Right lobe of liver (tissue), 6 donors: ENCODE results near the gene NUDT12. TPM values are rescaled to one million over a fixed set of nuclear protein-coding genes. Genes with fewer than 3 reads are reported as not detected.

Experiments used
- ATAC-seq, 4 donors: fragments of 200-7000 bp; cut with Tn5 transposase; one replicate each; pipeline ENCODE4 v1.9.1; 2020; ENCODE audit warnings: mild to moderate bottlenecking in 4 of 4, moderate library complexity in 4 of 4
- DNase-seq, 3 donors: peaks; one replicate each; pipeline ENCODE4 v3.0.0-alpha.2; 2020
- H3K27ac ChIP-seq, 3 donors: fragments of 200-600 bp; one replicate each; pipeline ENCODE4 v1.8.0; 2022
- H3K27me3 ChIP-seq, 2 donors: fragments of 200-600 bp; one replicate each; pipeline ENCODE4 v1.8.0; 2022
- H3K36me3 ChIP-seq, 4 donors: fragments of 200-600 bp; sonication (generic) in 1 of 4; one replicate each; pipeline versions ENCODE4 v1.5.1 to v1.8.0; 2017 to 2022; ENCODE audit warnings: control low read depth in 1 of 4
- H3K4me1 ChIP-seq, 4 donors: fragments of 200-600 bp; sonication (generic) in 1 of 4; one replicate each; pipeline versions ENCODE4 v1.5.1 to v1.8.0; 2017 to 2022; ENCODE audit warnings: control low read depth in 1 of 4
- H3K4me3 ChIP-seq, 3 donors: fragments of 200-600 bp; one replicate each; pipeline ENCODE4 v1.8.0; 2022
- H3K9me3 ChIP-seq, 4 donors: fragments of 200-600 bp; sonication (generic) in 1 of 4; one replicate each; pipeline versions ENCODE4 v1.5.1 to v1.8.0; 2017 to 2022; ENCODE audit warnings: control low read depth in 1 of 4
- CTCF ChIP-seq, 4 donors: fragments of 200-600 bp in 3 of 4; fragments of 450-650 bp in 1 of 4; IDR thresholded peaks; one replicate each; pipeline versions ENCODE4 v1.5.1 to v1.8.0; 2016 to 2022; ENCODE audit warnings: antibody characterized with exemption in 4 of 4, mild to moderate bottlenecking in 2 of 4
- POLR2A ChIP-seq: fragments of 450-650 bp; IDR thresholded peaks from one replicate; pipeline ENCODE4 v1.6.1; 2017; ENCODE audit warnings: antibody characterized with exemption, mild to moderate bottlenecking
- WGBS: methylation state at CpG from one replicate; pipeline ENCODE4 v1.1.6; 2018; ENCODE audit warnings: low coverage, low lambda C conversion rate; ENCODE audit not compliant: insufficient coverage; ENCODE audit errors: missing lambda C conversion rate; 5-methylcytosine and 5-hydroxymethylcytosine counted together
- intact Hi-C, 2 donors: fragments of 100-400 bp; cut with DNase I; formaldehyde crosslinking; loops; one replicate each; pipeline versions ENCODE4 v1.11.2 to v1.14.1; 2022
- total RNA-seq, 6 experiments: library from RNA; depleted of rRNA in 2 of 6; stranded (reverse); fragments of >200 nt in 2 of 6; fragmentation: NEBNext Ultra II Directional in 3 of 6; extraction: Animal tissue kit (Norgen Biotek cat#: 25700) in 3 of 6; gene quantifications; one replicate each; pipeline versions ENCODE4 v1.1.0 to v1.2.4, GENCODE V29; 2016 to 2023
- donor health status: DM: no; HTN: yes; CAD: no.
- donor health status: DM: no; HTN: no; CAD: no.
- donor health status: DM: no; HTN: no; CAD: no.
- donor health status: DM: no; HTN: yes; CAD: no.
- donor health status: DM: no; HTN: yes; CAD: no.

Gene NUDT12
- total RNA-seq, 6 experiments from 2014 or later, result 15.9 to 19.9 (median 18.4) TPM

- no peaks in the 10 kb centered on the region for H3K36me3 ChIP-seq
- no peak for TF ChIP-seq POLR2A
- TF ChIP-seq CTCF (IDR thresholded peaks at IDR 0.05), result no peak
- no peaks in the 10 kb centered on the region for H3K9me3 ChIP-seq
- H3K27me3 ChIP-seq, result no peaks in the 10 kb centered on the region
- intact Hi-C loops, result no loop called here
- no peak overlapping the region for H3K4me3 ChIP-seq
- ATAC-seq (no peak), DNase-seq (no peak)
- WGBS, result 78% methylated on average over 3 of the region's 3 CpGs
- H3K27ac ChIP-seq, result no peak overlapping the region
- H3K4me1 ChIP-seq, result peaks cover 0 to 10% (median 3%) of the 10 kb centered on the region in 4 donors
These were observed 10.8 kb upstream of the NUDT12 start for GRCh38 chr5:103573411-103573810.

GRCh38 chr5:103572454-103572853 is 9.9 kb upstream of the NUDT12 start:
- no peak for DNase-seq
- peaks cover 0 to 10% (median 3%) of the 10 kb centered on the region in 4 donors for H3K4me1 ChIP-seq
- no peaks in the 10 kb centered on the region for H3K27me3 ChIP-seq
- H3K4me3 ChIP-seq, result no peak overlapping the region
- TF ChIP-seq POLR2A (no peak), CTCF (IDR thresholded peaks at IDR 0.05) (no peak)
- H3K36me3 ChIP-seq, result no peaks in the 10 kb centered on the region
- no peaks in the 10 kb centered on the region for H3K9me3 ChIP-seq
- no peak for ATAC-seq
- H3K27ac ChIP-seq, result no peak overlapping the region
- WGBS, result 90% methylated on average over 5 of the region's 5 CpGs
- intact Hi-C loops, result no loop called here

- H3K36me3 ChIP-seq, result no peaks in the 10 kb centered on the region
- ATAC-seq, result no peak
- no peaks in the 10 kb centered on the region for H3K9me3 ChIP-seq
- no peaks in the 10 kb centered on the region for H3K27me3 ChIP-seq
- no peak for TF ChIP-seq POLR2A
- TF ChIP-seq CTCF (IDR thresholded peaks at IDR 0.05), result no peak
- H3K27ac ChIP-seq, result no peak overlapping the region
- no peak overlapping the region for H3K4me3 ChIP-seq
- peaks cover 0 to 10% (median 3%) of the 10 kb centered on the region in 4 donors for H3K4me1 ChIP-seq
- WGBS, result 88% methylated on average over 12 of the region's 13 CpGs
- DNase-seq, result no peak
- intact Hi-C loops, result no loop called here
These were observed 9.1 kb upstream of the NUDT12 start for GRCh38 chr5:103571730-103572129.

DNA sequence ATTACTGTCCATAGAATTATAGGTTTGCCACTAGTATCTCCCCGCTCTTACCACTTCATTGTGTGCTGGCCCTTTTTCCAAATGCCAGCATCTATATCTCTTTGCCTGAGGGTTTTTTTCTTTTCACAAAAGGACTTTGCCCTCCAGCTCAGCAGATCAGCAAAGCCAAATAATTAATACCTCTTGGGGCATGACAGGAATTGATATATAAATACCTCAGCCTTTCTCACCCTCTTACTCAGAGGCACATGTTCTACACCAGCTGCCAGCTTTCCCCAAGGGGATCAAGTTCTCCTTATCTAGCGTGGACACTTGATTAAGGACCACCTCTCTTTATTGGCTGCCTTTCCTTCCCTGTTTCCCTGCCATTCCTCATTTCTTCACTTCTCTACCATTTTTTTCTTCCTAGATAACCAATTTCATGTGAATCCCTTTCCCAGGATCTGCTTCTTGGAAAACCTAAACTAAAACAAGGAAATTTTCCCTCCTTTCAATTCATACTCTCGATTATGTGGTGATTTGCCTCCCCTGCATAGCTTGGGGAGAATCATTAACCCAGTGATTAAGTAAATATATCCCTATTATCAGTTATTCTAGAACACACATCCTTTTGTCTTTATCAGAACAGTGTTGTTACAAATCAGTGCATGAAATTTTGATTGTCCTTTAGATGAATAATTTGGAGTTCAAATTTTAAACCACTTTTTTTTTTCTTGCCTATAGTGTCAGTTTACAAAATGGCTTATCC is 6.9 kb upstream of the NUDT12 start:
- DNase-seq (no peak), ATAC-seq (peak; percentile 72 to 93 (median 84))
- Histone ChIP-seq H3K36me3 (no peaks in the 10 kb centered on the region), H3K9me3 (no peaks in the 10 kb centered on the region), H3K4me1 (peaks cover 0 to 10% (median 3%) of the 10 kb centered on the region in 4 donors), H3K27me3 (no peaks in the 10 kb centered on the region), H3K4me3 (peak overlapping the region in 1 of 3 donors; percentile 2), H3K27ac (peak overlapping the region; percentile 1 to 71 (median 21))
- TF ChIP-seq POLR2A (no peak), CTCF (IDR thresholded peaks at IDR 0.05) (no peak)
- WGBS, result 41% methylated on average over 3 of the region's 3 CpGs
- intact Hi-C loops, result no loop called here
